HepG2 (cell line): ENCODE data around the gene EDNRA. TPM values are rescaled to one million over a fixed set of nuclear protein-coding genes. Genes with fewer than 3 reads are reported as not detected.

ENCODE experiments used
- ATAC-seq: fragments of 200-7000 bp; cut with Tn5 transposase; 3 replicates; pipeline ENCODE4 v1.9.1; 2020; ENCODE audit warnings: mild to moderate bottlenecking, moderate library complexity
- BruUV-seq: library from RNA; stranded (reverse); fragments of 400-500 nt; replicated peaks from 2 replicates; lab custom pipeline; 2021; lab: Mats Ljungman, UMichigan
- CTCF ChIA-PET: fragments of 300-600 bp; formaldehyde crosslinking; extraction: SDS; loops from one replicate; lab custom pipeline; 2021; ENCODE audit warnings: low total read pairs, inconsistent platforms, low intra/inter-chr PET ratio; lab: Yijun Ruan, JAX
- POLR2A ChIA-PET: fragments of 350-600 bp; sonication (Branson Sonifier 250); formaldehyde crosslinking; loops from one replicate; lab custom pipeline; 2020; ENCODE audit warnings: antibody characterized with exemption, inconsistent platforms; lab: Yijun Ruan, JAX
- DNase-seq: peaks from one replicate; pipeline ENCODE4 v3.0.0-alpha.2; 2015; ENCODE audit warnings: low spot score
- FAIRE-seq: peaks from 3 replicates; lab custom pipeline; 2011; peaks lifted over from hg19 to GRCh38; lab: Jason Lieb, UNC
- H2AFZ ChIP-seq: one replicate; pipeline ENCODE4 v1.6.1; 2011; ENCODE audit warnings: low read length, inconsistent platforms
- H3K27ac ChIP-seq: fragments of 300-600 bp; 3 replicates; pipeline ENCODE4 v1.8.0; 2011; ENCODE audit warnings: mixed run types, mild to moderate bottlenecking, mixed read lengths, low read length, inconsistent platforms; ENCODE audit not compliant: insufficient read depth; ENCODE audit errors: extremely low read length
- H3K27me3 ChIP-seq, 2 experiments: fragments of 200-600 bp in 1 of 2; 2 replicates in 1 of 2; 3 replicates in 1 of 2; pipeline versions ENCODE4 v1.6.0 to v1.8.0; 2011; ENCODE audit warnings: low read length in 2 of 2, mild to moderate bottlenecking in 2 of 2, moderate library complexity in 2 of 2, inconsistent platforms in 1 of 2; ENCODE audit not compliant: insufficient read depth in 2 of 2, control insufficient read depth in 1 of 2
- H3K36me3 ChIP-seq, 2 experiments: fragments of 200-600 bp in 1 of 2; replicated peaks in 1 of 2; 2 replicates in 1 of 2; 3 replicates in 1 of 2; pipeline versions ENCODE4 v1.5.1 to v1.8.0; 2011; ENCODE audit warnings: low read length in 2 of 2, inconsistent platforms in 1 of 2; ENCODE audit not compliant: insufficient read depth in 2 of 2, control insufficient read depth in 1 of 2
- H3K4me1 ChIP-seq: 2 replicates; pipeline ENCODE4 v1.5.1; 2012; ENCODE audit warnings: low read length, inconsistent platforms; ENCODE audit not compliant: insufficient read depth
- H3K4me2 ChIP-seq: 2 replicates; pipeline ENCODE4 v1.6.0; 2011; ENCODE audit warnings: low read depth, low read length, inconsistent platforms
- H3K4me3 ChIP-seq, 3 experiments: fragments of 200-600 bp in 1 of 3; sonication (generic), shearing (Covaris generic) in 1 of 3; replicated peaks in 1 of 3; 2 replicates each; pipeline ENCODE4 v1.5.1; 2011 to 2016; ENCODE audit warnings: low read length in 3 of 3, inconsistent platforms in 2 of 3, low read depth in 2 of 3, mild to moderate bottlenecking in 2 of 3, control low read depth in 1 of 3, mixed read lengths in 1 of 3; ENCODE audit not compliant: insufficient read depth in 1 of 3
- H3K79me2 ChIP-seq: one replicate; pipeline ENCODE4 v1.6.1; 2011; ENCODE audit warnings: low read length, inconsistent platforms; ENCODE audit not compliant: insufficient read depth
- H3K9ac ChIP-seq: 2 replicates; pipeline ENCODE4 v1.6.0; 2011; ENCODE audit warnings: mild to moderate bottlenecking, low read depth, low read length, inconsistent platforms; ENCODE audit not compliant: insufficient read depth
- H3K9me3 ChIP-seq: 2 replicates; pipeline ENCODE4 v1.5.1; 2012; ENCODE audit warnings: mild to moderate bottlenecking, low read length
- H4K20me1 ChIP-seq: 2 replicates; pipeline ENCODE4 v1.6.0; 2011; ENCODE audit warnings: inconsistent platforms, mild to moderate bottlenecking, low read length, moderate library complexity; ENCODE audit not compliant: insufficient read depth
- BCL6 ChIP-seq: IDR thresholded peaks from 2 replicates; pipeline ENCODE4 v1.6.1; 2016; ENCODE audit warnings: missing genetic modification reagents, missing compliant biosample characterization
- EED ChIP-seq: sonication (generic); formaldehyde crosslinking; IDR thresholded peaks from 2 replicates; pipeline ENCODE4 v1.5.0; 2020; ENCODE audit warnings: mild to moderate bottlenecking, missing genetic modification reagents
- ETS1 ChIP-seq: sonication (generic); formaldehyde crosslinking; IDR thresholded peaks from 2 replicates; pipeline ENCODE4 v1.4.0; 2020; ENCODE audit warnings: missing genetic modification reagents
- HNF4A ChIP-seq: sonication (generic); formaldehyde crosslinking; IDR thresholded peaks from 2 replicates; pipeline ENCODE4 v1.4.0; 2020; ENCODE audit warnings: missing genetic modification reagents
- HOXA7 ChIP-seq: sonication (generic); formaldehyde crosslinking; IDR thresholded peaks from 2 replicates; pipeline ENCODE4 v1.8.1; 2022; ENCODE audit warnings: mild to moderate bottlenecking, missing genetic modification reagents, moderate library complexity
- IKZF4 ChIP-seq: sonication (generic); formaldehyde crosslinking; IDR thresholded peaks from 2 replicates; pipeline ENCODE4 v1.5.1; 2020; ENCODE audit warnings: borderline replicate concordance, mild to moderate bottlenecking, low read depth, missing genetic modification reagents; ENCODE audit errors: not compliant biosample characterization
- JUND ChIP-seq: sonication (generic); formaldehyde crosslinking; IDR thresholded peaks from 2 replicates; pipeline ENCODE4 v1.8.0; 2022; ENCODE audit warnings: mild to moderate bottlenecking, missing genetic modification reagents
- PRDM15 ChIP-seq: sonication (generic); formaldehyde crosslinking; IDR thresholded peaks from 2 replicates; pipeline ENCODE4 v1.4.0; 2020; ENCODE audit warnings: missing genetic modification reagents
- STAT5B ChIP-seq: sonication (generic); formaldehyde crosslinking; IDR thresholded peaks from 2 replicates; pipeline ENCODE4 v1.4.0; 2020; ENCODE audit warnings: missing genetic modification reagents
- TEAD3 ChIP-seq: optimal IDR thresholded peaks from 2 replicates; pipeline ENCODE3; 2016; ENCODE audit warnings: borderline replicate concordance
- WGBS: methylation state at CpG from one replicate; pipeline ENCODE4 v1.1.6; 2017; ENCODE audit warnings: low lambda C conversion rate; 5-methylcytosine and 5-hydroxymethylcytosine counted together
- in situ Hi-C: cut with HindIII; loops from 2 replicates; pipeline ENCODE4 v1.10.0; 2017; ENCODE audit warnings: low pct_unique_long_range_greater_than_20kb; ENCODE audit not compliant: extremely low pct_ligation_motif_present
- intact Hi-C: fragments of 100-400 bp; cut with micrococcal nuclease; formaldehyde crosslinking; loops from one replicate; pipeline ENCODE4 v1.10.0; 2022; ENCODE audit not compliant: unreplicated experiment
- polyA plus RNA-seq, 8 experiments: library from polyadenylated mRNA; depleted of rRNA in 3 of 8; stranded (reverse) in 7 of 8; unstranded in 1 of 8; fragments of >200 nt; fragmentation: Illumina TruSeq in 4 of 8; extraction: Trizol in 4 of 8; gene quantifications; 2 replicates each; pipeline versions ENCODE4 v1.2.1 to v1.2.3, GENCODE V29; 2011 to 2016; ENCODE audit warnings: low read depth in 4 of 8, missing spikeins in 1 of 8, mixed read lengths in 1 of 8; ENCODE audit not compliant: insufficient read depth in 1 of 8
- total RNA-seq, 5 experiments: library from RNA; depleted of rRNA; stranded (reverse); fragments of >200 nt; fragmentation: Illumina TruSeq; extraction: Trizol; gene quantifications; 2 replicates each; pipeline ENCODE4 v1.2.3, GENCODE V29; 2016; ENCODE audit warnings: low read depth in 1 of 5
- TF ChIP-seq, protein P1 (sequence below): sonication (generic); formaldehyde crosslinking; IDR thresholded peaks from 2 replicates; pipeline ENCODE4 v1.4.0; 2020; ENCODE audit warnings: missing genetic modification reagents
- TF ChIP-seq, protein P2 (sequence below), 2 experiments: fragments of 450-650 bp in 1 of 2; sonication (generic) in 1 of 2; formaldehyde crosslinking; IDR thresholded peaks; 2 replicates each; pipeline versions ENCODE4 v1.5.0 to v1.8.0; 2020 to 2022; ENCODE audit warnings: mild to moderate bottlenecking in 1 of 2, missing genetic modification reagents in 1 of 2

The EDNRA gene
- total and polyA plus RNA-seq, 2 of the 13 experiments (the other 11 are each of a cell fraction or from before 2014, with no cell fraction given), result not detected

DNA sequence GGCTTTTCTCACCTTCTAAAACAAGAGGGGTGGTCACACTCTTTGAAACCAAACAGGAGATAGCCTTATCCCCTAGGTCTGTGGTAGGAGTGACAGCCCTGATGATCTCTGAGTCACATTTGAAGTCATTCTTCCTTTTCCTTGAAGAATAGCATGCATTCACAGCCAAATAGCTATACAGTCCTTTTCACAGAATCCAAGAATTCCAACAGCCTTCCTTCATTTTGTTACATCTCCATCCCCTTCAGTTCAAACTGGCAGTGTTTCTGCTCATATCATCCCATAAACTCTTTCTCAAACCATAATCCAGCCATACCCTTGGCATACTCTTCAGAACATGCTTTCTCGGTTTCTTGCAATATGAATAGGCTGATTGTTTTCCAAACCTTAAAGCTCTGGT lies 103.0 kb downstream of the EDNRA start:
- H3K27ac ChIP-seq, result no peak overlapping the region
- TF ChIP-seq IKZF4 (no peak), HNF4A (CRISPR knock-in tag) (no peak), BCL6 (no peak), EED (CRISPR knock-in tag) (no peak), HOXA7 (CRISPR knock-in tag) (no peak), TEAD3 (no peak), ETS1 (CRISPR knock-in tag) (no peak), JUND (CRISPR knock-in tag) (no peak), PRDM15 (CRISPR knock-in tag) (no peak), STAT5B (CRISPR knock-in tag) (no peak)
- TF ChIP-seq, protein P1, sequence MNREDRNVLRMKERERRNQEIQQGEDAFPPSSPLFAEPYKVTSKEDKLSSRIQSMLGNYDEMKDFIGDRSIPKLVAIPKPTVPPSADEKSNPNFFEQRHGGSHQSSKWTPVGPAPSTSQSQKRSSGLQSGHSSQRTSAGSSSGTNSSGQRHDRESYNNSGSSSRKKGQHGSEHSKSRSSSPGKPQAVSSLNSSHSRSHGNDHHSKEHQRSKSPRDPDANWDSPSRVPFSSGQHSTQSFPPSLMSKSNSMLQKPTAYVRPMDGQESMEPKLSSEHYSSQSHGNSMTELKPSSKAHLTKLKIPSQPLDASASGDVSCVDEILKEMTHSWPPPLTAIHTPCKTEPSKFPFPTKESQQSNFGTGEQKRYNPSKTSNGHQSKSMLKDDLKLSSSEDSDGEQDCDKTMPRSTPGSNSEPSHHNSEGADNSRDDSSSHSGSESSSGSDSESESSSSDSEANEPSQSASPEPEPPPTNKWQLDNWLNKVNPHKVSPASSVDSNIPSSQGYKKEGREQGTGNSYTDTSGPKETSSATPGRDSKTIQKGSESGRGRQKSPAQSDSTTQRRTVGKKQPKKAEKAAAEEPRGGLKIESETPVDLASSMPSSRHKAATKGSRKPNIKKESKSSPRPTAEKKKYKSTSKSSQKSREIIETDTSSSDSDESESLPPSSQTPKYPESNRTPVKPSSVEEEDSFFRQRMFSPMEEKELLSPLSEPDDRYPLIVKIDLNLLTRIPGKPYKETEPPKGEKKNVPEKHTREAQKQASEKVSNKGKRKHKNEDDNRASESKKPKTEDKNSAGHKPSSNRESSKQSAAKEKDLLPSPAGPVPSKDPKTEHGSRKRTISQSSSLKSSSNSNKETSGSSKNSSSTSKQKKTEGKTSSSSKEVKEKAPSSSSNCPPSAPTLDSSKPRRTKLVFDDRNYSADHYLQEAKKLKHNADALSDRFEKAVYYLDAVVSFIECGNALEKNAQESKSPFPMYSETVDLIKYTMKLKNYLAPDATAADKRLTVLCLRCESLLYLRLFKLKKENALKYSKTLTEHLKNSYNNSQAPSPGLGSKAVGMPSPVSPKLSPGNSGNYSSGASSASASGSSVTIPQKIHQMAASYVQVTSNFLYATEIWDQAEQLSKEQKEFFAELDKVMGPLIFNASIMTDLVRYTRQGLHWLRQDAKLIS, result no peak
- TF ChIP-seq, protein P2, sequence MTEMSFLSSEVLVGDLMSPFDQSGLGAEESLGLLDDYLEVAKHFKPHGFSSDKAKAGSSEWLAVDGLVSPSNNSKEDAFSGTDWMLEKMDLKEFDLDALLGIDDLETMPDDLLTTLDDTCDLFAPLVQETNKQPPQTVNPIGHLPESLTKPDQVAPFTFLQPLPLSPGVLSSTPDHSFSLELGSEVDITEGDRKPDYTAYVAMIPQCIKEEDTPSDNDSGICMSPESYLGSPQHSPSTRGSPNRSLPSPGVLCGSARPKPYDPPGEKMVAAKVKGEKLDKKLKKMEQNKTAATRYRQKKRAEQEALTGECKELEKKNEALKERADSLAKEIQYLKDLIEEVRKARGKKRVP (CRISPR knock-in tag; IDR thresholded peaks at IDR 0.05), result no peak

More for the DNA sequence above, 103.0 kb downstream of the EDNRA start:
- Histone ChIP-seq H3K4me3 (no peak overlapping the region), H3K9me3 (no peaks in the 10 kb centered on the region), H3K79me2 (no peaks in the 10 kb centered on the region), H3K27me3 (no peaks in the 10 kb centered on the region), H4K20me1 (no peaks in the 10 kb centered on the region), H3K4me2 (no peak overlapping the region), H3K4me1 (no peaks in the 10 kb centered on the region), H3K9ac (no peak overlapping the region), H3K36me3 (no peaks in the 10 kb centered on the region), H2AFZ (no peak overlapping the region)
- in situ Hi-C loops (loop anchor here (25.0 kb wide), 1 partner anchor 572 kb away; no protein-coding TSS in a partner anchor), intact Hi-C loops (no loop called here)
- CTCF ChIA-PET, result no interaction called here
- no TSS peak for BruUV-seq
- no peak for FAIRE-seq
- DNase-seq, result no peak
- POLR2A ChIA-PET, result no interaction called here
- no peak for ATAC-seq
- WGBS, result 6% methylated on average over 1 of the region's 1 CpG
